RWPE2 (cell line): ENCODE results near the gene TNRC6B.
"Not testable (repeated sequence)": the region's sequence is repeated elsewhere in the genome, so short reads cannot be mapped to it uniquely, and the experiment has no call there.

Experiments
- ATAC-seq: fragments of 200-7000 bp; cut with Tn5 transposase; 3 replicates; pipeline ENCODE4 v1.9.1; 2021; ENCODE audit warnings: low read depth
- DNase-seq: peaks from one replicate; pipeline ENCODE4 v3.0.0-alpha.2; 2020; ENCODE audit warnings: low spot score
- H3K27ac ChIP-seq: fragments of 450-650 bp; 2 replicates; pipeline ENCODE4 v1.5.1; 2017; ENCODE audit warnings: mild to moderate bottlenecking; ENCODE audit not compliant: poor library complexity, severe bottlenecking
- H3K27me3 ChIP-seq: fragments of 250-450 bp; sonication (Bioruptor Pico); 2 replicates; pipeline ENCODE4 v1.5.1; 2021; ENCODE audit warnings: mild to moderate bottlenecking, moderate library complexity; ENCODE audit not compliant: insufficient read depth, poor library complexity, severe bottlenecking
- H3K36me3 ChIP-seq: fragments of 250-450 bp; sonication (Bioruptor Pico); 2 replicates; pipeline ENCODE4 v1.5.1; 2020; ENCODE audit warnings: low read depth, mild to moderate bottlenecking, moderate library complexity
- H3K4me1 ChIP-seq: fragments of 250-450 bp; sonication (Bioruptor Pico); 2 replicates; pipeline ENCODE4 v1.5.1; 2021; ENCODE audit warnings: mild to moderate bottlenecking, moderate library complexity; ENCODE audit not compliant: insufficient read depth, poor library complexity, severe bottlenecking
- H3K4me3 ChIP-seq: fragments of 250-450 bp; sonication (Bioruptor Pico); 2 replicates; pipeline ENCODE4 v1.5.1; 2021; ENCODE audit warnings: mild to moderate bottlenecking, moderate library complexity; ENCODE audit not compliant: severe bottlenecking
- H3K9me3 ChIP-seq: fragments of 250-450 bp; sonication (Bioruptor Pico); 2 replicates; pipeline ENCODE4 v1.5.1; 2021; ENCODE audit warnings: mild to moderate bottlenecking, moderate library complexity; ENCODE audit not compliant: severe bottlenecking
- CTCF ChIP-seq: fragments of 450-650 bp; IDR thresholded peaks from one replicate; pipeline ENCODE4 v1.5.1; 2017; ENCODE audit warnings: mild to moderate bottlenecking, moderate library complexity; ENCODE audit not compliant: poor library complexity, severe bottlenecking

TNRC6B gene

GRCh38 chr22:40377931-40378330 lies 200.2 kb downstream of the TNRC6B start:
- Histone ChIP-seq H3K4me1 (peaks cover 3% of the 10 kb centered on the region), H3K27me3 (no peaks in the 10 kb centered on the region), H3K4me3 (no peak overlapping the region), H3K27ac (no peak overlapping the region), H3K36me3 (peaks cover 10% of the 10 kb centered on the region; the same call in 1 of the 2 replicates), H3K9me3 (no peaks in the 10 kb centered on the region)
- peak; percentile 81 for ATAC-seq
- no peak for TF ChIP-seq CTCF
- DNase-seq = no peak

DNA sequence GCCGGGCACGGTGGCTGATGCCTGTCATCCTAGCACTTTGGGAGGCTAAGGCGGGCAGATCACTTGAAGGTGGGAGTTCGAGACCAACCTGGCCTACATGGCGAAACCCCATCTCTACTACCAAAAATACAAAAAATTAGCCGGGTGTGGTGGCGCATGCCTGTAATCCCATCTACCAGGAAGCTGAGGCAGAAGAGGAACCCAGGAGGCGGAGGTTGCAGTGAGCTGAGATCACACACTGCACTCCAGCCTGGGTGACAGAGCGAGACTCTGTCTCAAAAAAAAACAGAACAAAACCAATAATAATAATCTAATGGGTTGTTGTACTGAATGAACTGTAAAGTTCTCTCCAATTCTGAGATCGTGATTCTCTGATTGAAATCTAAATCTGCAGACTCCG lies 200.7 kb downstream of the TNRC6B start:
- not testable (repeated sequence) for ATAC-seq, H3K4me1 ChIP-seq, H3K9me3 ChIP-seq, DNase-seq, H3K27ac ChIP-seq, H3K4me3 ChIP-seq, H3K36me3 ChIP-seq, H3K27me3 ChIP-seq

DNA sequence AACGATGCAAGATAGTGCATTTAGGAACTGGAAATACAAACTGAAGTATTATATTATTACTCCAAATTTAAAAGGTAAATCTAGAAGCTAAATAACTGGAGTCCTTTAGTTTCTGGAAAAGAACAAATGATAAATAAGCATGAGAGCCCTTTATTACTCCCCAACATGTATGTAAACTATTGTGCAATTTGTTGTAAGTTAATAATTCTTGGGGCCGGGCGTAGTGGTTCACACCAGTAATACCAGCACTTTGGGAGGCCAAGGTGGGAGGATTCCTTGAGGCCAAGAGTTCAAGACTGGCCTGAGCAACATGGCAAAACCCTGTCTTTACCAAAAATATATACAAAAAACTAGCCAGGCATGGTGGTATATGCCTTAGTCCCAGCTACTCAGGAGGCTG lies 203.7 kb downstream of the TNRC6B start:
- no peaks in the 10 kb centered on the region for H3K9me3 ChIP-seq
- peaks cover 3% of the 10 kb centered on the region for H3K4me1 ChIP-seq
- DNase-seq = no peak
- no peaks in the 10 kb centered on the region for H3K36me3 ChIP-seq
- H3K4me3 ChIP-seq = no peak overlapping the region
- no peak overlapping the region for H3K27ac ChIP-seq
- ATAC-seq = no peak
- H3K27me3 ChIP-seq = no peaks in the 10 kb centered on the region
- no peak for TF ChIP-seq CTCF

DNA sequence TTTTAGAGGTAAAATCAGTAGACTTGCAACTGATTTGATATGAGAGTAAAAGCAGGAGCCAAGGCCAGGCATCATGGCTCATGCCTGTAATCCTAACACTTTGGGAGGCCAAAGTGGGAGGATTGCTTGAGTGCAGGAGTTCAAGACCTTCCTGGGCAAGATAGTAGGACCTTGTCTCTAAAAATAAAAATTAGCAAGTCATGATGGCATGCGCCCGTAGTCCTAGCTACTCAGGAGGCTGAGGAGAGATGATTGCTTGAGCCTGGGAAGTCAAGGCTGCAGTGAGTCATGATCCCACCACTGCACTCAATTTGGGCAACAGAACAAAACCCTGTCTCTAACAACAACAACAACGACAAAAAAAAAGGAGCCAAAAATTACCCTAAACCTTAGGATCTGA lies 206.2 kb downstream of the TNRC6B start:
- peaks cover 10% of the 10 kb centered on the region for H3K4me1 ChIP-seq
- H3K9me3 ChIP-seq = no peaks in the 10 kb centered on the region
- no peak overlapping the region for H3K4me3 ChIP-seq
- H3K27me3 ChIP-seq = no peaks in the 10 kb centered on the region
- H3K27ac ChIP-seq = no peak overlapping the region
- no peak for ATAC-seq
- no peaks in the 10 kb centered on the region for H3K36me3 ChIP-seq
- TF ChIP-seq CTCF = no peak
- no peak for DNase-seq

DNA sequence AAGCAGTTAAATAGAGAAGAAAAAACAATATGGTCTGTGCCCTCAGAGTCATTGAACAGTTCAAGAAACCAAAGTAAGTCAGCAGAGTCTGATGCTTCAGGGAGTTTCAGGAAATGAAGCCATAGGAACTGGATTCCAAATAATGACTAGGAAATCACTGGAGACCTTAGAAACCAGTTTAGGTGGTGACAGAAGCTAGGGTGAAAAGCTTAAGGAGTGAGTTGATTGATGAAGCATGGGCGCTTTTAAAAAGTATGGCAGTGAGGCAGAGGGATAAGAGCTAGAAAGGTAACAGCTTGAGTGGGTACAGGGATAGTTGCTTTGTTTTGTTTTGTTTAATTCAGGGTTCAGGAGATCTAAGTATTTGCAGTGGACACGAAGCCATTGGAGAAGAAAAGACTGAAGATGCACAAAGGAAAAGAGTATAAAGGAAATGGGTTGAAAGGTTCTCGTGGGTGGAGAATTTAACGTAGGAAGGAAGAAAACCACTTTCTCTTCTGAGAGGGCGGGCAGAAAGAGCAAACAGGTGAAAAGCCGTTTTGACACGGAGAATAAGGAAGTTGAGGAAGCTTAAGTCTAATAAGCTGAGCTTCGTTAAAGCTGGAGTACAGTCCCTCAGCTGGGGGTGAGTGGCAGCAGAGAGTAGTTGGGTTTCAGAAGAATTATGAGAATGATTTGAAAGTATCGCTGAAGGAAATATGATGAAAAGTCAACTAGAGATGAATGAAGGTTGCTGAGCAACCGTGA lies 207.5 kb downstream of the TNRC6B start:
- TF ChIP-seq CTCF = no peak
- H3K9me3 ChIP-seq = no peaks in the 10 kb centered on the region
- H3K36me3 ChIP-seq = no peaks in the 10 kb centered on the region
- DNase-seq (no peak), ATAC-seq (no peak)
- no peak overlapping the region for H3K27ac ChIP-seq
- H3K27me3 ChIP-seq = no peaks in the 10 kb centered on the region
- no peak overlapping the region for H3K4me3 ChIP-seq
- peaks cover 10% of the 10 kb centered on the region for H3K4me1 ChIP-seq
